GM18868 (cell line): Measurements from ENCODE around the gene PTGES2.
A peak's percentile ranks its signal among the peaks of the same experiment; 100 is the strongest.

Experiments
- ATAC-seq: cut with Tn5 transposase; IDR thresholded peaks from one replicate; pipeline ENCODE4 v1.9.1; 2021; ENCODE audit warnings: mild to moderate bottlenecking, moderate library complexity; ENCODE audit not compliant: unreplicated experiment

Gene PTGES2

GRCh38 chr9:128106181-128106939 is 21.2 kb downstream of the PTGES2 start:
- no peak for ATAC-seq

- no peak for ATAC-seq
Measured at GRCh38 chr9:128105538-128106175, 21.9 kb downstream of the PTGES2 start.

- ATAC-seq, result no peak
Measured at GRCh38 chr9:128104171-128104618, 23.3 kb downstream of the PTGES2 start.

- no peak for ATAC-seq
Measured at GRCh38 chr9:128103589-128103962, 24.0 kb downstream of the PTGES2 start.

- ATAC-seq, result no peak
Measured at GRCh38 chr9:128102861-128103588, 24.5 kb downstream of the PTGES2 start.

- ATAC-seq, result no peak
Measured at GRCh38 chr9:128102196-128102595, 25.3 kb downstream of the PTGES2 start.

- ATAC-seq, result no peak
Measured at GRCh38 chr9:128101690-128102089, 25.8 kb downstream of the PTGES2 start.

GRCh38 chr9:128101231-128101661 is 26.3 kb downstream of the PTGES2 start:
- no peak for ATAC-seq

GRCh38 chr9:128100581-128100980 is 26.9 kb downstream of the PTGES2 start:
- no peak for ATAC-seq

GRCh38 chr9:128099932-128100491 is 27.5 kb downstream of the PTGES2 start:
- no peak for ATAC-seq

GRCh38 chr9:128099231-128099931 is 28.1 kb downstream of the PTGES2 start:
- ATAC-seq, result no peak

GRCh38 chr9:128098297-128099230 is 29.0 kb downstream of the PTGES2 start:
- ATAC-seq, result no peak

GRCh38 chr9:128097543-128098296 is 29.8 kb downstream of the PTGES2 start:
- no peak for ATAC-seq

- no peak for ATAC-seq
Measured at GRCh38 chr9:128096616-128097536, 30.7 kb downstream of the PTGES2 start.

- ATAC-seq, result no peak
Measured at GRCh38 chr9:128094950-128095544, 32.5 kb downstream of the PTGES2 start.

- peak; percentile 93 for ATAC-seq
Measured at GRCh38 chr9:128094166-128094949, 33.2 kb downstream of the PTGES2 start.

- no peak for ATAC-seq
Measured at GRCh38 chr9:128093011-128093410, 34.5 kb downstream of the PTGES2 start.
